AG09309 (cell line): ENCODE data around the gene PIWIL4.
"Not testable (repeated sequence)": the region's sequence is repeated elsewhere in the genome, so short reads cannot be mapped to it uniquely, and the experiment has no call there.

Experiments used
- DNase-seq: peaks from one replicate; pipeline ENCODE4 v3.0.0-alpha.2; 2010; ENCODE audit warnings: low read depth
- H3K4me3 ChIP-seq: 2 replicates; pipeline ENCODE4 v1.5.1; 2011; ENCODE audit warnings: mild to moderate bottlenecking, low read depth, low read length, moderate library complexity; ENCODE audit not compliant: control insufficient read depth
- TF ChIP-seq, protein P1 (sequence below): IDR thresholded peaks from 2 replicates; pipeline ENCODE4 v1.5.1; 2011; ENCODE audit warnings: mild to moderate bottlenecking, low read depth, low read length, inconsistent platforms; ENCODE audit not compliant: insufficient read depth, control insufficient read depth; ENCODE audit errors: missing control alignments

PIWIL4 gene

GRCh38 chr11:94546886-94547285, 20.3 kb upstream of the PIWIL4 start:
- no peak overlapping the region for H3K4me3 ChIP-seq
- DNase-seq: no peak

GRCh38 chr11:94549146-94549545, 18.0 kb upstream of the PIWIL4 start:
- no peak overlapping the region for H3K4me3 ChIP-seq
- TF ChIP-seq, protein P1, sequence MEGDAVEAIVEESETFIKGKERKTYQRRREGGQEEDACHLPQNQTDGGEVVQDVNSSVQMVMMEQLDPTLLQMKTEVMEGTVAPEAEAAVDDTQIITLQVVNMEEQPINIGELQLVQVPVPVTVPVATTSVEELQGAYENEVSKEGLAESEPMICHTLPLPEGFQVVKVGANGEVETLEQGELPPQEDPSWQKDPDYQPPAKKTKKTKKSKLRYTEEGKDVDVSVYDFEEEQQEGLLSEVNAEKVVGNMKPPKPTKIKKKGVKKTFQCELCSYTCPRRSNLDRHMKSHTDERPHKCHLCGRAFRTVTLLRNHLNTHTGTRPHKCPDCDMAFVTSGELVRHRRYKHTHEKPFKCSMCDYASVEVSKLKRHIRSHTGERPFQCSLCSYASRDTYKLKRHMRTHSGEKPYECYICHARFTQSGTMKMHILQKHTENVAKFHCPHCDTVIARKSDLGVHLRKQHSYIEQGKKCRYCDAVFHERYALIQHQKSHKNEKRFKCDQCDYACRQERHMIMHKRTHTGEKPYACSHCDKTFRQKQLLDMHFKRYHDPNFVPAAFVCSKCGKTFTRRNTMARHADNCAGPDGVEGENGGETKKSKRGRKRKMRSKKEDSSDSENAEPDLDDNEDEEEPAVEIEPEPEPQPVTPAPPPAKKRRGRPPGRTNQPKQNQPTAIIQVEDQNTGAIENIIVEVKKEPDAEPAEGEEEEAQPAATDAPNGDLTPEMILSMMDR: no peak
- DNase-seq: no peak

More at GRCh38 chr11:94546886-94547285, 20.3 kb upstream of the PIWIL4 start:
- TF ChIP-seq, protein P1: no peak

DNA sequence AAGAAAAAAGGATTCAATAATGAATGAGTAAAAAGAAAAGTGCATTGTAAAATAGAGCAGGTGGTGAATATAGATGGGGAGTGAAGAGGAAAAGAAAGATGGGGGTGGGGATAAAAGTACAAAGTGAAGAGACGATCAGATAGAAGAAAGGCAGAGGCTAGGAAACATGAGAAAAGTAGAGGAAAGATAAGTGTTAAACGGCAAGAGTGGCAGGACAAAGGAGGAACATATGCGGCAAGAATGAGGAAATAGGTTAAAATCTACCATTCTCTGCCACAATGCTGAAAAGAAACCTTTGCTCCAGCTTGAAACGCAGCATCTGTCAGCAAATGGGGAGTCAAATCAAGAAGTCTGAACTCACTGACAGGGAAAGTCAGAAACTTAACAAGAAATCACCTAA, 16.7 kb upstream of the PIWIL4 start:
- TF ChIP-seq, protein P1: no peak
- no peak overlapping the region for H3K4me3 ChIP-seq
- DNase-seq: no peak

DNA sequence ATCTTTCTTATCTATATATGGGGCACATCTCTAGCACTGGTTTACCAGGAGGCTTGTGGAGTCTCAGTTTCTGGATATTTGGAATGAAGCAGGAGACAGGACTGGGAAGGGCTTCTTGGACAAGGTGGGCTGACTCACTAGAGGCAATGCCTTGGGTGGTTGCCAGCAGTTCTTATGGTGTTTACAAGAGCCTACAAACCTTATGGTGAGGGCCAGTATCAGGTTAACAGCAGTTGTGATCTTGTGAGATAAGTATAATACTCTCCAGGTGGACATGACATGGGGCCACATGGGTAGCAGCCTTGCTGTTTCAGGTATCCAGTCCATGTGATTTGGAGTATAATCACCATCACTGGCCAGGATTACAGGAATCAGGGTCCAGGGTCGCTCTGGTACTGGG, 13.2 kb upstream of the PIWIL4 start:
- H3K4me3 ChIP-seq: no peak overlapping the region
- TF ChIP-seq, protein P1: no peak
- no peak for DNase-seq

DNA sequence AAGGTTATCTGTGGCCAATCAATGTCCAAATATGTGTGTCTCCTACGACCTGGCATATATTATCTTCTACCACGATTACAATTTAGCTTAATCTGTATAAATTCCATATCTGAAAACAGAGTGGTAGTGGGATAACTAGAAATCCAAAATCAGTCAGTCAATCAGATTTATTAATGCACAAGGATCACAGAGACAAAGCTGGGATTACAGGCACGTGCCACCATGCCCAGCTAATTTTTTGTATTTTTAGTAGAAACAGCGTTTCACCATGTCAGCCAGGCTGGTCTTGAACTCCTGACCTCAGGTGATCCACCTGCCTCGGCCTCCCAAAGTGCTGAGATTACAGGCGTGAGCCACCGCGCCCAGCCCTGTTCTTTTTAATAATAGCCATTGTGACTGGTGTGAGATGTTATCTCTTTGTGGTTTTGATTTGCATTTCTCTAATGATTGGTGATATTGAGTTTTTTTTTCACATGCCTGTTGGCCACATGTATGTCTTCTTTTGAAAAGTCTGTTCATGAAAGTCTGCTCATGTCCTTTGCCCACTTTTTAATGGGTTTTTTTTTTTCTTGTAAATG, 11.3 kb upstream of the PIWIL4 start:
- not testable (repeated sequence) for DNase-seq, H3K4me3 ChIP-seq

GRCh38 chr11:94557421-94557820, 9.7 kb upstream of the PIWIL4 start:
- H3K4me3 ChIP-seq: no peak overlapping the region
- TF ChIP-seq, protein P1: no peak
- DNase-seq: no peak

GRCh38 chr11:94557992-94558391, 9.2 kb upstream of the PIWIL4 start:
- H3K4me3 ChIP-seq: no peak overlapping the region

More at GRCh38 chr11:94557992-94558391, 9.2 kb upstream of the PIWIL4 start:
- DNase-seq: no peak
- TF ChIP-seq, protein P1: no peak
